ENCODE data around the gene KRTAP10-1. TPM values are rescaled to one million over a fixed set of nuclear protein-coding genes. Genes with fewer than 3 reads are reported as not detected.

Gene KRTAP10-1
- total RNA-seq, 2 donors from 2014 or later, result not detected

DNA sequence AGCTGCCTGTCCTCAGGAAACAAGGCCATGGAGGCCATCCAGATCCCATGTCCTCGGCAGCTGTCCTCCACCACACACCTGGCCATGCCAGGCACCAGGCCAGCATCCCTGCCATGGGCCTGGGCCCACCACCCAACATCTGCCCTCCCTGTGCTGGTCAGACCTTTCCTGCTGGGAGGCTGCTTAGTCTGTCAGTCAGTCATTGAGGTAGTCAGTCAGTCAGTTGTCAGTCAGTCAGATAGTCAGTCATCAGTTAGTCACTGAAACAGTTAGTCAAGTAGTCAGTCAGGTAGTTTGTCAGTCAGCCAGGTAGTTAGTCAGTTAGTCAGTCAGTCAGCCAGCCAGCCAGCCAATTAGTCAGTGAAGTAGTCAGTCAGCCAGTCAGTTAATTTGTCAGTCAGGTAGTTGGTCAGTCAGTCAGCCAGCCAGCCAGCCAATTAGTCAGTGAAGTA lies 17.2 kb downstream of the KRTAP10-1 start:
- intact Hi-C loops (cut with DNase I), result no loop called here
- TF ChIP-seq, protein P1, sequence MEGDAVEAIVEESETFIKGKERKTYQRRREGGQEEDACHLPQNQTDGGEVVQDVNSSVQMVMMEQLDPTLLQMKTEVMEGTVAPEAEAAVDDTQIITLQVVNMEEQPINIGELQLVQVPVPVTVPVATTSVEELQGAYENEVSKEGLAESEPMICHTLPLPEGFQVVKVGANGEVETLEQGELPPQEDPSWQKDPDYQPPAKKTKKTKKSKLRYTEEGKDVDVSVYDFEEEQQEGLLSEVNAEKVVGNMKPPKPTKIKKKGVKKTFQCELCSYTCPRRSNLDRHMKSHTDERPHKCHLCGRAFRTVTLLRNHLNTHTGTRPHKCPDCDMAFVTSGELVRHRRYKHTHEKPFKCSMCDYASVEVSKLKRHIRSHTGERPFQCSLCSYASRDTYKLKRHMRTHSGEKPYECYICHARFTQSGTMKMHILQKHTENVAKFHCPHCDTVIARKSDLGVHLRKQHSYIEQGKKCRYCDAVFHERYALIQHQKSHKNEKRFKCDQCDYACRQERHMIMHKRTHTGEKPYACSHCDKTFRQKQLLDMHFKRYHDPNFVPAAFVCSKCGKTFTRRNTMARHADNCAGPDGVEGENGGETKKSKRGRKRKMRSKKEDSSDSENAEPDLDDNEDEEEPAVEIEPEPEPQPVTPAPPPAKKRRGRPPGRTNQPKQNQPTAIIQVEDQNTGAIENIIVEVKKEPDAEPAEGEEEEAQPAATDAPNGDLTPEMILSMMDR (IDR thresholded peaks at IDR 0.05), result no peak
- H3K36me3 ChIP-seq, result no peaks in the 10 kb centered on the region
- no peaks in the 10 kb centered on the region for H3K9me3 ChIP-seq
- no peak overlapping the region for H3K27ac ChIP-seq
- H3K9ac ChIP-seq (ENCODE audit: low read depth in 2 of 2, low read length in 2 of 2), result no peak overlapping the region
- no peaks in the 10 kb centered on the region for H3K4me1 ChIP-seq
- no peak for DNase-seq
- H3K4me3 ChIP-seq, result no peak overlapping the region
- H3K27me3 ChIP-seq, result no peaks in the 10 kb centered on the region

DNA sequence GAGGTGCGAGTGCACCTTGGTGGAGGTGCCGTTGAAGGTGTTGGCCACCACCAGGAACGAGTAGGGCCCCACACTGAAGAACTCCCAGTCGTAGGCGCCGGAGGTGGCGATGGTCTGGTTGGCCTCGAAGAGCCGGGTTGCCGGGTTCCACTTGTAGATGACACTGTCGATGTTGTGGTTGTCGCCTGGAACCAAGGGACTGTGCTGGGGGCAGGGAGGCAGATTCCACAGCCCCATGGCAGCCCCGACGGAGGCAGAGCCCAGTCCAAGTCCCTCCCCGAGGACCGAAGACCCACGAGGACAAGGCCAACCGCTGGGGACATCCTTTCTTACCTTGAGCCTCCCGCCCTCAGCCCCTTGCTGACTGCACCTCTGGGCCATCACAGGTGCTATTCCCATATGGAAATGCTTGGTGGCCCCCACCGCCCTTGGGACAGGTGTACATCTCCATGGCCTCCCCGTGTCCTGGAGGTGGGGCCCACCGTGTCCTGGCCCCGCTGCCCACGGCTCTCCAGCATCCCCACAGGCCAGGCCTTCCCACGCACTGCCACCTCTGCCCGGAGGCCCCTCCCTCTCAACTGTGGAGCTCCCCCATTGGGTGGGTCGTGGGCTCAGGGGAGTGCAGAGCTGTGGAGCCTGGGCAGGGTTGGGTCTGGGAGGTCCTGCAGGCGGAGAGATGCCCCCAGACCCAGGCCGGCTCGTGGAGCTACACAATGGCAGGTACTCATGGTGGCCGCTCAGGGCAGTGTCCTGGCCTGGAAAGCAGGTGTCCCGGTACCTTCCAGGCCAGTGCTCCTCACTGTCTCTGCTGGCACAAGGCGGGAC lies 17.9 kb downstream of the KRTAP10-1 start:
- Histone ChIP-seq H3K9ac (ENCODE audit: low read depth in 2 of 2, low read length in 2 of 2) (no peak overlapping the region), H3K36me3 (no peaks in the 10 kb centered on the region), H3K4me1 (no peaks in the 10 kb centered on the region), H3K4me3 (no peak overlapping the region), H3K27me3 (no peaks in the 10 kb centered on the region), H3K27ac (no peak overlapping the region), H3K9me3 (no peaks in the 10 kb centered on the region)
- DNase-seq, result no peak
- intact Hi-C loops (cut with DNase I), result no loop called here
- TF ChIP-seq, protein P1 (IDR thresholded peaks at IDR 0.05), result no peak

DNA sequence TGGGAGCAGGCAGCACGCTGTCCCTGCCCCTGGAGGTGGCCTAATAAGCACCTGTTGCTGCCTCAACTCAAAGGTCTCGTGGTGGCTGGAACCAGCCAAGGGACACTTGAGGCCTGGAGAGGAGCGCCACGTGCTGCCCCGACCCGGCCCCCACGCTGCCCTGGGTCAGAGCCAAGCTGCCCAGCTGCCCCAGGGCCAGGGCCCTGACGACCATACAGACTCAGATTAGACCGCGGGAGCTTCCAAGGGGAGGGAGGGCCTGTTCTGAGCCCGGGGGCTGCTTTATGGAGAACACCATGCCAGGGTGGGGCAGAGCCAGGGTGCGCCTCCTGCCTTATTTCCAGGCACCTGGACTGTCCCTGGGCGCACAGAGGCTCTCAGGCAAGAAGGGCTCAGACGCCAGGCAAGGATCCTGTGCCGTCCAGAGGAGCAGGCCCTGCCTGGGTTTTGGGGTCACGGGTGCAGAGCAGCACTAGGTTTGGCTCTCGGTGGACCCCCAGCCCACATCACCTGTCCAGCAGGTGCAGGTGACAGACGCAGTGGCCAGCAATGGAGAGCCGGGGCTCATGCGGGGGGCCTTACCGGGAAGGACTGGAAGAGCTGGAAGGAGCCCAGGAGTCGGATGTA lies 18.6 kb downstream of the KRTAP10-1 start:
- H3K4me3 ChIP-seq, result no peak overlapping the region
- intact Hi-C loops (cut with DNase I), result no loop called here
- TF ChIP-seq, protein P1 (IDR thresholded peaks at IDR 0.05), result no peak
- no peak for DNase-seq
- H3K36me3 ChIP-seq, result no peaks in the 10 kb centered on the region
- H3K9me3 ChIP-seq, result no peaks in the 10 kb centered on the region
- H3K27me3 ChIP-seq, result no peaks in the 10 kb centered on the region
- no peak overlapping the region for H3K27ac ChIP-seq
- H3K4me1 ChIP-seq, result no peaks in the 10 kb centered on the region
- H3K9ac ChIP-seq (ENCODE audit: low read depth in 2 of 2, low read length in 2 of 2), result no peak overlapping the region

DNA sequence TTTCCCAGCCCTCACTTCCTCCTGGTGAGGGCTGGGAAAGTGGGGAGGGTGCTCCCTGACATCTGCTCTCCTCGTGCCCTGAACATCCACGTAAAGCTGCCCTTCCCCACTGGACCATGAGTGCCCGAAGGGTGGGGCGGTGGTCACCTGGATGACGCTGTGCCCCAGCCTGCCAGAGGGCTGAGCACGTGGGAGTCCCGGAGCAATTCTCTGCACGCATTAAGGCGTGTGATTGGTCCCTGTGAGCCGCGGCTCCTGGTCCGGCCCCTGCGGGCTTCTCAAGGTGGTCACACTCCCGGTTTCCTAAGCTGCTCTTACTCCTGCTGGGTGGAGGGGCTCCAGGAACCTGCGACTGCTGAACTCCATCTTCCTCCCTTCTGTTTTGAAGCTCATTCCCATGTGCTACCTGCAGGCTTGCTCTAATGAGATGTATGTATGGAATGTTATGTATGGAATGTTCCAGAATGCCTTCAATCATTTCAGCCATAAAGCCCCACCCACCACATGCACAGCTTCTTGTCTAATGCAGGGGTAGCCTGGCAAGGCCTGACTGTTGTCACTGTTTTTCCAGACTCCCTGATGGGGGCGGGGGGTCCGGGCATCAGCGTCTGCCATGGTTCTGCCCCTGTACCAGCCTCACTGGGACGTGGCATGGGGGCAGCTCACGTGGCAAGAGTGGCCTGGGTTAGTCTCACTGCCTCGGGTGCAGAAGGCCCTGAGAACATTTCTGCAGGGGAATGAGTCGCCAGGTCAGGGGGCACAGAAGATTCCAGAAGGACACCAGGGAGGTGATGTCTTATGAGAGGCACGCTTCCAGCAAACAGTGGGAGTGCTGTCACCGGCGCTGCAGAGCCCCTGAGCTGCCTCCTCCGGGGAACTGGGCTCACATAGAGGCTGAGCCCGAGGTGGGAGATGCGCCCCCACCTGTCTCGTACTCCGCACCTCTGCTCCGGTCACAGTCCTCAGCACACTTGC lies 19.4 kb downstream of the KRTAP10-1 start:
- no peak overlapping the region for H3K27ac ChIP-seq
- intact Hi-C loops (cut with DNase I), result no loop called here
- DNase-seq, result no peak

More for the DNA sequence above, 19.4 kb downstream of the KRTAP10-1 start:
- H3K4me1 ChIP-seq, result no peaks in the 10 kb centered on the region
- no peaks in the 10 kb centered on the region for H3K9me3 ChIP-seq
- no peak overlapping the region for H3K9ac ChIP-seq (ENCODE audit: low read depth in 2 of 2, low read length in 2 of 2)
- TF ChIP-seq, protein P1 (IDR thresholded peaks at IDR 0.05), result no peak
- H3K27me3 ChIP-seq, result no peaks in the 10 kb centered on the region
- H3K4me3 ChIP-seq, result no peak overlapping the region
- no peaks in the 10 kb centered on the region for H3K36me3 ChIP-seq

All from colonic mucosa (tissue), 4 donors.